Measurements from ENCODE around the gene VARS1. TPM values are rescaled to one million over a fixed set of nuclear protein-coding genes. Genes with fewer than 3 reads are reported as not detected.
"Not testable (repeated sequence)": the region's sequence is repeated elsewhere in the genome, so short reads cannot be mapped to it uniquely, and the experiment has no call there.

VARS1 gene
- total and polyA plus RNA-seq, 5 donors, result 14.8 to 30.6 (median 23.3) TPM

- Histone ChIP-seq H3K4me3 (ENCODE audit: low read length) (peak overlapping the region; percentile 98), H3K27me3 (ENCODE audit: control insufficient read depth, insufficient read depth) (no peaks in the 10 kb centered on the region), H3K27ac (ENCODE audit: low read length) (peak overlapping the region; percentile 99), H3K9me3 (ENCODE audit: control insufficient read depth, low read length) (no peaks in the 10 kb centered on the region), H3K4me1 (ENCODE audit: control insufficient read depth, insufficient read depth, low read length) (peaks cover 8% of the 10 kb centered on the region)
- ATAC-seq (peak; percentile 93 to 94), DNase-seq (peak; percentile 88 to 96 (median 95))
- intact Hi-C loops (cut with DNase I), result loop anchor here in 2 of 4 donors (10.0 kb wide), 2 partner anchors 100 to 110 kb away; partner anchors contain the start of genes CLIC1 (in 1 of the 2), DDAH2 (in 1 of the 2), LY6G6C (in 1 of the 2) and MPIG6B (in 1 of the 2)
- WGBS, result under 1% methylated on average over 59 of the region's 59 CpGs
These were observed 39.1 kb upstream of the VARS1 start for GRCh38 chr6:31834367-31835250.

GRCh38 chr6:31831350-31832215 lies 36.0 kb upstream of the VARS1 start:
- no peaks in the 10 kb centered on the region for H3K27me3 ChIP-seq (ENCODE audit: control insufficient read depth, insufficient read depth)
- no peaks in the 10 kb centered on the region for H3K9me3 ChIP-seq (ENCODE audit: control insufficient read depth, low read length)
- intact Hi-C loops (cut with DNase I), result loop anchor here in 3 of 4 donors (2.0 to 10.0 kb wide), 3 partner anchors 97 to 151 kb away; partner anchors contain the start of genes CLIC1 (in 1 of the 3), DDAH2 (in 1 of the 3), LY6G5C (in 1 of the 3) and LY6G6C (in 1 of the 3)
- no peaks in the 10 kb centered on the region for H3K4me1 ChIP-seq (ENCODE audit: control insufficient read depth, insufficient read depth, low read length)
- ATAC-seq, result no peak
- 85% methylated on average over 15 of the region's 15 CpGs for WGBS
- peak in 1 of 3 donors; percentile 23 for DNase-seq
- peak overlapping the region; percentile 96 for H3K4me3 ChIP-seq (ENCODE audit: low read length)
- no peak overlapping the region for H3K27ac ChIP-seq (ENCODE audit: low read length)

GRCh38 chr6:31830886-31831335 lies 35.4 kb upstream of the VARS1 start:
- peak overlapping the region; percentile 96 for H3K4me3 ChIP-seq (ENCODE audit: low read length)
- intact Hi-C loops (cut with DNase I), result loop anchor here in 3 of 4 donors (2.0 to 10.0 kb wide), 3 partner anchors 96 to 150 kb away; partner anchors contain the start of genes CLIC1 (in 1 of the 3), DDAH2 (in 1 of the 3), LY6G5C (in 1 of the 3) and LY6G6C (in 1 of the 3)
- DNase-seq, result peak in 1 of 3 donors; percentile 3
- no peak for ATAC-seq
- no peak overlapping the region for H3K27ac ChIP-seq (ENCODE audit: low read length)
- WGBS, result 53% methylated on average over 6 of the region's 6 CpGs
- peaks cover 4% of the 10 kb centered on the region for H3K4me1 ChIP-seq (ENCODE audit: control insufficient read depth, insufficient read depth, low read length)
- no peaks in the 10 kb centered on the region for H3K27me3 ChIP-seq (ENCODE audit: control insufficient read depth, insufficient read depth)
- no peaks in the 10 kb centered on the region for H3K9me3 ChIP-seq (ENCODE audit: control insufficient read depth, low read length)

GRCh38 chr6:31829633-31830283 lies 34.2 kb upstream of the VARS1 start:
- DNase-seq, result peak in 2 of 3 donors; percentile 62 to 66
- intact Hi-C loops (cut with DNase I), result loop anchor here in 3 of 4 donors (2.0 to 10.0 kb wide), 3 partner anchors 95 to 149 kb away; partner anchors contain the start of genes CLIC1 (in 1 of the 3), DDAH2 (in 1 of the 3), LY6G5C (in 1 of the 3) and LY6G6C (in 1 of the 3)
- H3K27me3 ChIP-seq (ENCODE audit: control insufficient read depth, insufficient read depth), result no peaks in the 10 kb centered on the region
- H3K9me3 ChIP-seq (ENCODE audit: control insufficient read depth, low read length), result no peaks in the 10 kb centered on the region
- no peak for ATAC-seq
- under 1% methylated on average over 10 of the region's 15 CpGs for WGBS
- peaks cover 5% of the 10 kb centered on the region for H3K4me1 ChIP-seq (ENCODE audit: control insufficient read depth, insufficient read depth, low read length)
- H3K27ac ChIP-seq (ENCODE audit: low read length), result no peak overlapping the region
- peak overlapping the region; percentile 96 for H3K4me3 ChIP-seq (ENCODE audit: low read length)

- Histone ChIP-seq H3K27ac (ENCODE audit: low read length) (peak within 1 kb of the TSS; percentile 99), H3K9me3 (ENCODE audit: control insufficient read depth, low read length) (no peaks in the 10 kb centered on the region), H3K4me3 (ENCODE audit: low read length) (peak within 1 kb of the TSS; percentile 77), H3K4me1 (ENCODE audit: control insufficient read depth, insufficient read depth, low read length) (peaks cover 5% of the 10 kb centered on the region), H3K27me3 (ENCODE audit: control insufficient read depth, insufficient read depth) (no peaks in the 10 kb centered on the region)
- ATAC-seq (peak; percentile 97), DNase-seq (peak; percentile 99 to 100 (median 100))
- intact Hi-C loops (cut with DNase I), result loop anchor here in 1 of 4 donors (2.0 kb wide), 1 partner anchor 99 kb away; the partner anchor contains the start of gene DDAH2
- under 1% methylated on average over 52 of the region's 56 CpGs for WGBS
These were observed 31.9 kb upstream of the VARS1 start, which contains the start of gene HSPA1B for GRCh38 chr6:31827286-31828079. TSS of gene HSPA1B (plus strand) at chr6:31827738. CDS start at chr6:31827951, 213 bp downstream.

- peak overlapping the region; percentile 47 for H3K4me3 ChIP-seq (ENCODE audit: low read length)
- H3K27ac ChIP-seq (ENCODE audit: low read length), result peak overlapping the region; percentile 98
- intact Hi-C loops (cut with DNase I), result loop anchor here in 1 of 4 donors (2.0 kb wide), 1 partner anchor 98 kb away; the partner anchor contains the start of gene DDAH2
- ATAC-seq (peak; percentile 74 to 77), DNase-seq (peak; percentile 93 to 96 (median 95))
- H3K4me1 ChIP-seq (ENCODE audit: control insufficient read depth, insufficient read depth, low read length), result peaks cover 5% of the 10 kb centered on the region
- no peaks in the 10 kb centered on the region for H3K9me3 ChIP-seq (ENCODE audit: control insufficient read depth, low read length)
- WGBS, result 0% methylated on average over 13 of the region's 13 CpGs
- no peaks in the 10 kb centered on the region for H3K27me3 ChIP-seq (ENCODE audit: control insufficient read depth, insufficient read depth)
These were observed 31.3 kb upstream of the VARS1 start for GRCh38 chr6:31826793-31827285.

GRCh38 chr6:31825553-31825952 lies 30.0 kb upstream of the VARS1 start:
- Histone ChIP-seq H3K4me3 (ENCODE audit: low read length) (no peak overlapping the region), H3K27me3 (ENCODE audit: control insufficient read depth, insufficient read depth) (no peaks in the 10 kb centered on the region), H3K27ac (ENCODE audit: low read length) (no peak overlapping the region), H3K9me3 (ENCODE audit: control insufficient read depth, low read length) (no peaks in the 10 kb centered on the region), H3K4me1 (ENCODE audit: control insufficient read depth, insufficient read depth, low read length) (peaks cover 5% of the 10 kb centered on the region)
- WGBS, result 69% methylated on average over 4 of the region's 4 CpGs
- intact Hi-C loops (cut with DNase I), result no loop called here
- ATAC-seq, result no peak
- DNase-seq, result no peak

GRCh38 chr6:31823592-31824196 lies 28.1 kb upstream of the VARS1 start:
- H3K27me3 ChIP-seq (ENCODE audit: control insufficient read depth, insufficient read depth); ATAC-seq; H3K27ac ChIP-seq (ENCODE audit: low read length); H3K4me3 ChIP-seq (ENCODE audit: low read length); H3K9me3 ChIP-seq (ENCODE audit: control insufficient read depth, low read length); H3K4me1 ChIP-seq (ENCODE audit: control insufficient read depth, insufficient read depth, low read length); intact Hi-C loops (cut with DNase I): not testable (repeated sequence)
- whole genome bisulfite sequencing, result 85% methylated on average over 9 of the region's 9 CpGs
- peak in 1 of 3 donors; percentile 17 for DNase-seq

Measured in right cardiac atrium (tissue), 5 donors.